ENCODE results near the gene UBE2I.

- TF ChIP-seq POLR2A (IDR thresholded peaks at IDR 0.05) (no peak), POLR2AphosphoS5 (IDR thresholded peaks at IDR 0.05) (no peak), CTCF (IDR thresholded peaks at IDR 0.05) (no peak), EP300 (IDR thresholded peaks at IDR 0.05; ENCODE audit: low read depth) (no peak)
Measured at GRCh38 chr16:1334739-1335138, 25.3 kb downstream of the UBE2I start.

Data from transverse colon (tissue), 4 donors.